Lung (tissue), 12 donors: Measurements from ENCODE around the gene DRC3. TPM values are rescaled to one million over a fixed set of nuclear protein-coding genes. Genes with fewer than 3 reads are reported as not detected.
A peak's percentile ranks its signal among the peaks of the same experiment; 100 is the strongest.

ENCODE experiments used
- ATAC-seq: fragments of 200-7000 bp; cut with Tn5 transposase; one replicate; pipeline ENCODE4 v1.9.1; 2020; ENCODE audit warnings: moderate number of reproducible peaks; ENCODE audit not compliant: insufficient read depth, low FRiP score
- DNase-seq, 3 donors: peaks; one replicate each; pipeline ENCODE4 v3.0.0-alpha.2; 2013 to 2017
- H3K27ac ChIP-seq, 2 donors: one replicate each; pipeline ENCODE4 v1.5.1; 2013; ENCODE audit warnings: mild to moderate bottlenecking in 2 of 2, moderate library complexity in 2 of 2, control low read depth in 1 of 2, inconsistent platforms in 1 of 2, low read depth in 1 of 2, low read length in 1 of 2
- H3K27me3 ChIP-seq, 3 donors: one replicate each; pipeline ENCODE4 v1.5.1; 2013; ENCODE audit warnings: low read length in 2 of 3; ENCODE audit not compliant: control insufficient read depth in 3 of 3, insufficient read depth in 3 of 3
- H3K36me3 ChIP-seq, 4 donors: one replicate each; pipeline ENCODE4 v1.5.1; 2013; ENCODE audit warnings: low read length in 4 of 4, mild to moderate bottlenecking in 1 of 4, moderate library complexity in 1 of 4; ENCODE audit not compliant: control insufficient read depth in 4 of 4, insufficient read depth in 4 of 4
- H3K4me1 ChIP-seq, 5 donors: one replicate each; pipeline ENCODE4 v1.5.1; 2013; ENCODE audit warnings: low read length in 5 of 5, mild to moderate bottlenecking in 2 of 5, moderate library complexity in 1 of 5; ENCODE audit not compliant: control insufficient read depth in 5 of 5, insufficient read depth in 5 of 5
- H3K4me3 ChIP-seq: one replicate; pipeline ENCODE4 v1.5.1; 2013; ENCODE audit warnings: mild to moderate bottlenecking, control low read depth, moderate library complexity
- H3K9ac ChIP-seq, 2 donors: one replicate each; pipeline ENCODE4 v1.5.1; 2013; ENCODE audit warnings: low read length in 2 of 2, control low read depth in 1 of 2; ENCODE audit not compliant: insufficient read depth in 1 of 2
- H3K9me3 ChIP-seq, 4 donors: one replicate each; pipeline ENCODE4 v1.5.1; 2013; ENCODE audit warnings: low read length in 3 of 4, mild to moderate bottlenecking in 1 of 4, moderate library complexity in 1 of 4; ENCODE audit not compliant: control insufficient read depth in 4 of 4, insufficient read depth in 3 of 4
- WGBS, 2 donors: extraction: QIAGEN DNeasy Blood & Tissue Kit; methylation state at CpG; one replicate each; pipeline ENCODE4 v1.1.7; 2013; 5-methylcytosine and 5-hydroxymethylcytosine counted together
- polyA plus RNA-seq, 2 donors: library from polyadenylated mRNA; stranded (reverse); fragments of 200-250 nt; gene quantifications; one replicate each; pipeline ENCODE4 v1.2.1, GENCODE V29; 2013
- total RNA-seq, 2 donors: library from RNA; depleted of rRNA in 1 of 2; stranded (reverse); fragments of >200 nt in 1 of 2; gene quantifications; one replicate each; pipeline ENCODE4 v1.2.1, GENCODE V29; 2014 to 2021
- TF ChIP-seq, protein P1 (sequence below): IDR thresholded peaks from 2 replicates; pipeline ENCODE4 v1.5.1; 2012; ENCODE audit warnings: mild to moderate bottlenecking; ENCODE audit errors: control extremely low read depth, extremely low read depth
- donor health status: control.
- donor health status: control.
- donor health status: Bipolar disorder and iron deficiency.
- donor health status: healthy.
- donor health status: DM: yes; HTN: yes; CAD: no.

The DRC3 gene
- total and polyA plus RNA-seq, 4 donors, result 6.6 to 29.5 (median 13.5) TPM

- WGBS, 2 donors, result 86 to 87% methylated on average over 1 of the region's 1 CpG
Observed at GRCh38 chr17:18043491-18043890, 70.8 kb downstream of the DRC3 start.

DNA sequence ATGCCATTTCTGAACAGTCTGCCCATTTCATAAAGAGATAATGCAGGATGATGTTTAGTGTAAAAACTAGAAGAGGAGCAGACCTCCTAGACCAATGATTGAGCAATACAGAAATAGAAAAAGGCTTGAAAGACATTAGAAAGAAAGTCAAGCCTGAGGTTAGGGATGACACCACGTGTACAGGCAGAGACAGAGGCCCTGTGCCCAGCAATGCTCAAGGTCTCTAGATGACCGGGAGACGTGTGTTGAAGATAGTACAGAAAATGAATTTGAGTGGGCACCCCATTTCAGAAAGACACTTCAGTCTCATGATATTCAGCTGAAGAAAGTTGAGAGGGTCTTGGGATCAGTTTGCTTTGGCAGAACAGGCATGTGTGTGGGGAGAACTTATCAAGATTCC, 71.9 kb downstream of the DRC3 start:
- Histone ChIP-seq H3K27ac (no peak overlapping the region), H3K9me3 (no peaks in the 10 kb centered on the region), H3K4me1 (peaks cover 3 to 17% (median 7%) of the 10 kb centered on the region in 5 donors), H3K9ac (no peak overlapping the region), H3K36me3 (peaks cover 0 to 15% (median 10%) of the 10 kb centered on the region in 4 donors), H3K27me3 (no peaks in the 10 kb centered on the region), H3K4me3 (no peak overlapping the region)
- DNase-seq (no peak), ATAC-seq (no peak)
- TF ChIP-seq, protein P1, sequence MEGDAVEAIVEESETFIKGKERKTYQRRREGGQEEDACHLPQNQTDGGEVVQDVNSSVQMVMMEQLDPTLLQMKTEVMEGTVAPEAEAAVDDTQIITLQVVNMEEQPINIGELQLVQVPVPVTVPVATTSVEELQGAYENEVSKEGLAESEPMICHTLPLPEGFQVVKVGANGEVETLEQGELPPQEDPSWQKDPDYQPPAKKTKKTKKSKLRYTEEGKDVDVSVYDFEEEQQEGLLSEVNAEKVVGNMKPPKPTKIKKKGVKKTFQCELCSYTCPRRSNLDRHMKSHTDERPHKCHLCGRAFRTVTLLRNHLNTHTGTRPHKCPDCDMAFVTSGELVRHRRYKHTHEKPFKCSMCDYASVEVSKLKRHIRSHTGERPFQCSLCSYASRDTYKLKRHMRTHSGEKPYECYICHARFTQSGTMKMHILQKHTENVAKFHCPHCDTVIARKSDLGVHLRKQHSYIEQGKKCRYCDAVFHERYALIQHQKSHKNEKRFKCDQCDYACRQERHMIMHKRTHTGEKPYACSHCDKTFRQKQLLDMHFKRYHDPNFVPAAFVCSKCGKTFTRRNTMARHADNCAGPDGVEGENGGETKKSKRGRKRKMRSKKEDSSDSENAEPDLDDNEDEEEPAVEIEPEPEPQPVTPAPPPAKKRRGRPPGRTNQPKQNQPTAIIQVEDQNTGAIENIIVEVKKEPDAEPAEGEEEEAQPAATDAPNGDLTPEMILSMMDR, result no peak
- 89 to 90% methylated on average over 3 of the region's 3 CpGs for WGBS, 2 donors

More at GRCh38 chr17:18043491-18043890, 70.8 kb downstream of the DRC3 start:
- Histone ChIP-seq H3K4me1 (peaks cover 4 to 18% (median 7%) of the 10 kb centered on the region in 5 donors), H3K9me3 (no peaks in the 10 kb centered on the region), H3K9ac (no peak overlapping the region), H3K27ac (no peak overlapping the region), H3K27me3 (no peaks in the 10 kb centered on the region), H3K4me3 (no peak overlapping the region), H3K36me3 (peaks cover 3 to 15% (median 10%) of the 10 kb centered on the region in 4 donors)
- ATAC-seq, result no peak
- peak in 2 of 3 donors; percentile 17 to 31 for DNase-seq
- TF ChIP-seq, protein P1, result no peak

DNA sequence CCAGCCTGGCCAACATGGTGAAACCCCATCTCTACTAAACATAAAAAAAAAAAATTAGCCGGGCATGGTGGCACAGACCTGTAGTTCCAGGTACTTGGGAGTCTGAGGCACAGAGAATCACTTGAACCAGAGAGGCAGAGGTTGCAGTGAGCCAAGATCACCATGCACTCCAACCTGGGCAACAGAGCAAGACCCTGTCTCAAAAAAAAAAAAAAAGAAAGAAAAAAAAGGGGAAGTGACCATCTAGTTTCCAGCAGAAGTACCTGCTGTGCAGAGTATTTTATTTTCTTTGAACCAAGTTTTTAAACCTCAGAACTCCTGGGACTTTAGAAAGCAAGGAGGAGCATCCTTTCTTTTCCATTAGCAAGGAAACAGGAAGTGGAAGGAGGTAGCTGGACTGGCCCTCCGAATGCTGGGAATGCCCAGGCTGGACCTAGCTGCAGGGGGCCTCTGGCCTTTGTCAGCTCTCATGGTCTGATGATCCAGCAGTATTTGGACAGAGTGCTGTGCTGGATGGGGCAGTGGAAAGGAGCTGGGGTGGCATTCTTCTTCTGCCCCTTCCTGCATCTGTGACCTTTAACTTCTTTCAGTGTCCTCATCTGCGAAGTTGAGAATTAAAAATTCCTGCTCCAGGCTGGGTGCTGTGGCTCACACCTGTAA, 73.2 kb downstream of the DRC3 start:
- Histone ChIP-seq H3K27ac (no peak overlapping the region), H3K9me3 (no peaks in the 10 kb centered on the region), H3K9ac (no peak overlapping the region), H3K27me3 (no peaks in the 10 kb centered on the region), H3K4me1 (peaks cover 0 to 7% (median 4%) of the 10 kb centered on the region in 5 donors), H3K4me3 (no peak overlapping the region), H3K36me3 (peaks cover 0 to 15% (median 12%) of the 10 kb centered on the region in 4 donors)
- ATAC-seq, result no peak
- 83 to 91% methylated on average over 3 of the region's 3 CpGs for WGBS, 2 donors
- DNase-seq, result no peak
- TF ChIP-seq, protein P1, result no peak
